Uterus (tissue), 2 donors: ENCODE measurements around the gene OLIG2.

Experiments
- CTCF ChIP-seq, 4 experiments: fragments of 200-600 bp in 2 of 4; fragments of 450-650 bp in 2 of 4; sonication (generic) in 2 of 4; IDR thresholded peaks; one replicate each; pipeline ENCODE4 v1.5.1; 2016 to 2019; ENCODE audit warnings: antibody characterized with exemption in 4 of 4, mild to moderate bottlenecking in 2 of 4, moderate library complexity in 1 of 4
- POLR2A ChIP-seq, 2 donors: fragments of 450-650 bp; IDR thresholded peaks; one replicate each; pipeline ENCODE4 v1.6.1; 2016; ENCODE audit warnings: antibody characterized with exemption in 2 of 2, mild to moderate bottlenecking in 1 of 2, moderate library complexity in 1 of 2

GRCh38 chr21:33064623-33065390 lies 39.1 kb downstream of the OLIG2 start:
- TF ChIP-seq CTCF (IDR thresholded peaks at IDR 0.05) (no peak), POLR2A (IDR thresholded peaks at IDR 0.05) (no peak)
